Activated naive CD4-positive, alpha-beta T cell treated with anti-CD3 and anti-CD28 coated beads, Interleukin-2, amount 50 U/mL, for 16 hours (primary cell): ENCODE measurements around the gene DUSP21.
A peak's percentile ranks its signal among the peaks of the same experiment; 100 is the strongest.
"Not testable (repeated sequence)": the region's sequence is repeated elsewhere in the genome, so short reads cannot be mapped to it uniquely, and the experiment has no call there.

Experiments
- DNase-seq: peaks from one replicate; pipeline ENCODE4 v3.0.0-alpha.2; 2020

DUSP21 gene

DNA sequence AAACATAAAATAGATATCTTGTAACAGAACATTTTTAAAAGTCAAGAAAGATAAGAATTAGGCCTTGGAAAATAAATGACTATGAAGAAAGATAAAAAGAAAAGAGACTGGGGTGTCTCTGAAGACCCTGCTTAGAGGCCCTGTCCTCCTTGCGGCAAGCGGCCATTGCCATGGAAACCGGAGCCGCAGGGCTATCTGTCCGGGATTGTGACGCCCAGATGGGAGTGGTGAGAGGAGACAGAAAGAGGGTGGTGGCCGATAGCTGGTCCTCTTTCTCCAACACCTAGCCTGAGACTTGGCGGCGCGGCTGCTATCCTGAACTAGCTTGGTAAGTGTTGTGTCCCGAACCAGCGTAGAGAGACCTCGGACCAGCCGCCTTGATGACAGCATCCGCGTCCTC, at the start of gene DUSP21:
Gene DUSP21 (plus strand): TSS at position 269 of the 400 bp plus-strand sequence. CDS start 112 bp downstream, at position 381.
- no peak for DNase-seq

DNA sequence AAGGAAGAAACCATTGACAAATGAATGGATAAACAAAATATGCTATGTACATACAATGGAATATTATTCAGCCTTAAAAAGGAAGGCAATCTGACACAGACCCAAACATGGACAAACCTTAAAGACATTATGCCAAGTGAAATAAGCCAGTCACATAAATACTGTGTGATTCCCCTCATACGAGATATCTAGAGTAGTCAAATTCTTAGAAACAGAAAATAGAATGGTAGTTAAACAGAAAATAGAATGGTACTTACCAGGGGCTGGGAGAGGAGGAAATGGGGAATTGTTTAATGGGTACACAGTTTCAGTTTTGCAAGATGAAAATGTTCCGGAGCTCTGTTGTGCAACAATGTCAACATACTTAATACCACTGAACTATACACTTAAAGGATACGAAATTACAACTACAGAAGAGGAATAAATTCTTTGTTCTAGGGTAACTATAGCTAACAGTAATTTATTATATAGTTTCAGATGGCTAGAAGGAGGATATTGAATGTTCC, 47.8 kb upstream of the DUSP21 start:
- DNase-seq, result no peak

DNA sequence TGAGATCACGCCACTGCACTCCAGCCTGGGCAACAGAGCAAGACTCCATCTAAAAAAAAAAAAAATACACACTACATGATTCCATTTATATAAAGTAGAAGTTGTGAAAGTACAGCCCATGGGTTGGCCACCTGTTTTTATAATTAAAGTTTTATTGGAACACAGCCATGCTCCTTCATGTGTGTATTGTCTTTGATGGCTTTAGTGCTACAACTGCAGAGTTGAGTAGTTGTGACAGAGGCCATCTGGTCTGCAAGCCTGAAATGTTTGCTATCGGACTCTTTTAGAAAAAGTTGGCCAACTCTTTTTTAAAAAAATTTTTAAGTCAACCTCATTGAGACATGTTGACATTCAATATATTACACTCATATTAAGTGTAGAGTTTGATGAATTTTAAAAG, 41.2 kb upstream of the DUSP21 start:
- no peak for DNase-seq

DNA sequence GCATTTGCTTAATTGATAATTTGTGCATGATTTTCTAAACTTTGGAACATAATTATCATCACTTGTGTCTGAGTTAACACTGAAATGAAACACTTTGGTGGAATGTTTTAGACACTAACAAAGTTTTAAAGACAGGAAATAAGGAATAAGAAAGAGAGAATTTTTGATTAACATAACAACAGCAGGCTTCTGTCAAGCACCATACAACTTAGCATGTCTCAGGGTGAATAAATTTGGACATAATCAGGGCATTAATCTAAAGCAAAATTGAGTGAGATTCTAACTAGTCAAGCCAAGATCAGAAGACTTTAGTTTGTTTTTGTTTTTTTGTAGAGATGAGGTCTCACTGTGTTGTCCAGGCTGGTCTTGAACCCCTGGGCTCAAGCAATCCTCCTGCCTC, 28.1 kb upstream of the DUSP21 start:
- no peak for DNase-seq

DNA sequence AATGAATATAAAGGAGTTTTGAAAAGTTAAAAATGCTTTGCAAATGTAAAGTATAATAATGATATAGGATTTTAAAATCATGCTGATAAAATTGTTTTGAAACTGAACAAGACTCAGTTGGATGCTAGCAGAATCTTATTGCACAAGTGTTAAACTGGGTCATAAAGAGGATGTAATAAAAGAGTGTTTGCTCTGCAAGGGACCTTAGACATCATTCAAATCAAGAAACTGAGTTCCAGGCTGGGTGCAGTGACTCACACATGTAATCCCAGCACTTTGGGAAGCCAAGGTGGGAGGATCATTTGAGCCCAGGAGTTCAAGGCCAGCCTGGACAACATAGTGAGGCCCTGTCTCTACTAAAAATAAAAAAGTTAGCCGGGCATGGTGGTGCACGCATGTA, 27.5 kb upstream of the DUSP21 start:
- no peak for DNase-seq

DNA sequence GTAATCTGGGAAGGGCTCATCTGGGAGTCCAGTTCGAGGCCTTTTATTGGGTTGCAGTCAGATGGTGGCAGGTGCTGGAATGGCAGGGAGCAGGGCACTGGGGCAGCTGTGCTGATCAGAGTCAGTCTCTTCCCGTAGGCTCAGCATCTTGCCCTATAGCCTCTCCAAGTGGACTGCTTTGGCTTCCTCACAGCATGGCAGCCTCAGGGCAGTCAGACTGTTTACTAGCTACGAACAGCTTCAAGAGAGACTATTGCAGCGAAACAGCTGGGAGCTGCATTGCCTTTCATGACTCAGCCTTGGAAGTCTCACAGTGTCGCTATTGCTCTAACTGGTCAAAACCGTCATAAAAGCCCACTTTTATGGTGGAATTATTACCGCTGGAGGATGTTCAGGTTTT, 26.8 kb upstream of the DUSP21 start:
- no peak for DNase-seq

DNA sequence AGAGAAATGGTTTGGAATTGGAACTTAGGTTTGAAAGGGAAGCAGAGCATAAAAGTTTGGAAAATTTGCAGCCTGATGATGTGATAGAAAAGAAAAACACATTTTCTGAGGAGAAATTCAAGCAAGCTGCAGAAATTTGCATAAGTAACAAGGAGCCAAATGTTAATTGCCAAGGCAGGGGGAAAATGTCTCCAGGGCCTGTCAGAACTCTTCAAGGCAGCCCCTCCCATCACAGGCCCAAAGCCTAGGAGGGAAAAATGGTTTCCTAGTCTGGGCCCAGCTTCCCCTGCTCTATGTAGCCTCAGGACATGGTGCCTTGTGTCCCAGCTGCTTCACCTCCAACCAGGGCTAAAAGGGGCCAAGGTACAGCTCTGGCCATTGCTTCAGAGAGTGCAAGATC, 21.2 kb upstream of the DUSP21 start:
- DNase-seq, result no peak

DNA sequence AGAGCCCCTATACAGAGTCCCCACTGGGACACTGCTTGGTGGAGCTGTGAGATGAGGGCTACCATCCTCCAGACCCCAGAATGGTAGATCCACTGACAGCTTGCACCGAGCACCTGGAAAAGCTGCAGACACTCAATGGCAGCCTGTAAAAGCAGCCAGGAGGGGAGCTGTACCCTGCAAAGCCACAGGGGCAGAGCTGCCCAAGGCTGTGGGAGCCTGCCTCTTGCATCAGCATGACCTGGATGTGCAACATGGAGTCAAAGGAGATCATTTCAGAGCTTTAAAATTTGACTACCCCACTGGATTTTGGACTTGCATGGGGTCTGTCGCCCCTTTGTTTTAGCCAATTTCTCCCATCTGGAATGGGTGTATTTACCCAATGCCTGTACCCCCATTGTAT, 20.6 kb upstream of the DUSP21 start:
- DNase-seq, result not testable (repeated sequence)

DNA sequence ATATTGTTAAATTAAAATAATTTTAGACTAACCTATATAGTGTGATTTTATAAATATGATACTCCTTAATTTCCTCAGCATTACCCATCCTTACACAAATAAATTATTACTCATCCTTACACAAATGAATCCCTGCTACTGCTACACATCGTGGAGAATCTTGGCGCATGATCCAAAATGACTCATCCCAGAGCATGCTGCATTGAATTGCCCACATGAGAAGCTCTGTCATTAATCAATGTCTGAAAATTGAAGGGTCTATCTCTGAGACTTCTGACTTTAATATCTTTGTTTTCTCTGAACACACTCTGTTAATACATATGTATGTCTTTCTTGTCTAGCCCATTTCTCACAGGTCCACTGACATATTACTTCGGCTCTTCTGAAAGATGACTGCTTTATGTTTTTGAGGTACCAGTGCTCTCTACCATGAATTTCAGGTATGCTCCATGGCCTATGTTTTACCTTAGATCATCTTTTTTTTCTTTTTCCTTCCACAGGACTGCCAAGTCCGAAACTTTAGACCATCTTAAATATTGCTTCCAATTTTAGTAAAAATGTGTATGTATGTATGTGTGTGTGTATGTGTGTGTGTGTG, 15.7 kb upstream of the DUSP21 start:
- no peak for DNase-seq

DNA sequence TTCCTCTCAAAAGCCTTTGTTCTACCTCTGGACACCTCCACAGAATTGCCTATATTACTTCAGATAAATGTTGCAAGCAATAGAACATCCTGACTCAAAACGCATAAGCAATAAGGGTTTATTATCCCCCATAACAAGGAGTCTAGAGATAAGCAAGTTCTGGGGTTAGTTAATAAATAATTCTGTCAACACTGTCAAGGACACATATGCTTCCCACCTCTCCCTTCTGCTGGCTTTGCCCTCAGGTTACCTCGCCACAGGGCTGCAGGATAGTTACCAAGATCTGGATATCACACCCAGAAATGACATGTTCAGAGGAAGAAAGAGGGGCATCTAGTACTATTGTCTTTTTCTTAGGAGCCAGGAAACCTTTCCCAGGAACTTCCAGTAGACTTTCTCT, 14.0 kb upstream of the DUSP21 start:
- no peak for DNase-seq

DNA sequence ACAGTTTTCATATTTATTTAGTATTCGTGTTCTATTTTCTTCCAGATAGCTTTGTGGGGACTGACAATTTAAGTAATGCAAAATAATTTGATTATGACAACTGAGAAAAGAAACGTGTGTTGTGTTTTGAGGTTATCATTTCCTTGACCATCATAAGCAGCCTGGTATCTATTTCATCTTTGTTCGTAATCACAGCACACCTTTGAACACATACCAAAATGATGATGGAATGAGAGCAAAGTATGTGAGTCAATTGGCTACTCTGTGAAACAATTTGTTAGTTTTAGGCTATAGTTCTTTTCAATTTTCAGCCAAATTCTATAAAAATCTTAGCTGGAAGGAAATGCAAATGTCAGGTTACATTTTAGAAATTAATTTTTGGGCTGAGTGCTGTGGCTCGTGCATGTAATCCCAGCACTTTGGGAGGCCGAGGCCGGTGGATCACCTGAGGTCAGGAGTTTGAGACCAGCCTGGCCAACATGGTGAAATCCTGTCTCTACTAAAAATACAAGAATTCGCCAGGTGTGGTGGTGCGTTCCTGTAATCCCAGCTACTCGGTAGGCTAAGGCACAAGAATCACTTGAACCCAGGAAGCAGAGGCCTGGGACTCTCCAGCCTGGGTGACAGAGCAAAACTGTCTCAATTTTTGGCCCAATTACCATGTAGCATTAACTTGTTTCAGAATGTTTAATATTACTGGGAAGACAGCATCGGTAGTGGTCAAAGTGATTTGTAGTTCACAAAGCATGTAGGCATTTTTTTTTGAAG, 1.1 kb upstream of the DUSP21 start:
- no peak for DNase-seq

DNA sequence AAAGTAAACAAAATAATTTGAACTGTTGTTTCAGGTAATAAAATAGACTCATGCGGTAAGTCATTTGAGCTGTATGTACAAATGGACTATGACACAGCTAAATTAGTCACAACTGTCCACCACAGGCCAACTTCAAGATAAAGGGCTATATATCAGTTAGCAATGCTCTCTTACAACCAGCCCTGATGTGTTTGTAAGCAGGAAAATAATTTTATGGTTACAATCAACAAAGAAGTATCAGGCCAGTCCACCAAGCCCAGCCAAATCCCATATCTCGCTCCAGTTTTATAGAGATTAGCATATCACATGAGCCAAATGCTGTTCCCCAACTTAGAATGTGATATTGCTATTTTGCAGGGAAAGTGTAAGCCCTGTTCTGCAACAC, 511 bp upstream of the DUSP21 start:
- no peak for DNase-seq

DNA sequence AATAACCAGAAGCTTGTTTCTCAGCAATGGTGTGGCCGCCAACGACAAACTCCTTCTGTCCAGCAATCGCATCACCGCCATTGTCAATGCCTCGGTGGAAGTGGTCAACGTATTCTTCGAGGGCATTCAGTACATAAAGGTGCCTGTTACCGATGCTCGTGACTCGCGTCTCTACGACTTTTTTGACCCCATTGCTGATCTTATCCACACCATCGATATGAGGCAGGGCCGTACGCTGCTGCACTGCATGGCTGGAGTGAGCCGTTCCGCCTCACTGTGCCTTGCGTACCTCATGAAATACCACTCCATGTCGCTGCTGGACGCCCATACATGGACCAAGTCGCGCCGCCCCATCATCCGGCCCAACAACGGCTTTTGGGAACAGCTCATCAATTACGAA, 383 bp downstream of the DUSP21 start:
- DNase-seq, result no peak

DNA sequence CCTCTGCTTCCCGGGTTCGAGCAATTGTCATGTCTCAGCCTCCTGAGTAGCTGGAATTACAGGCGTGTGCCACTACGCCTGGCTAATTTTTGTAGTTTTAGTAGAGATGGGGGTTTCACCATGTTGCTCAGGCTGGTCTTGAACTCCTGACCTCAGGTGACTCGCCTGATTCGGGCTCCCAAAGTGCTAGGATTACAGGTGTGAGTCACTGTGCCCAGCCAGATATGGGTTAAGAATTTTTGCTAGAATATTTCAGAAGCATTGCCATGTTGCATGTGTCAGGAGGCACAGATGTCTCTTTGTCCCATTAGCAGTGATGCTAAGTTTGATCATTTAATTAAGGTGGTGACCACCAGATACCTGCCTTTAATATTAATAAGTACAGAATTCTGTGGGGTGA, 7.1 kb downstream of the DUSP21 start:
- DNase-seq, result not testable (repeated sequence)

DNA sequence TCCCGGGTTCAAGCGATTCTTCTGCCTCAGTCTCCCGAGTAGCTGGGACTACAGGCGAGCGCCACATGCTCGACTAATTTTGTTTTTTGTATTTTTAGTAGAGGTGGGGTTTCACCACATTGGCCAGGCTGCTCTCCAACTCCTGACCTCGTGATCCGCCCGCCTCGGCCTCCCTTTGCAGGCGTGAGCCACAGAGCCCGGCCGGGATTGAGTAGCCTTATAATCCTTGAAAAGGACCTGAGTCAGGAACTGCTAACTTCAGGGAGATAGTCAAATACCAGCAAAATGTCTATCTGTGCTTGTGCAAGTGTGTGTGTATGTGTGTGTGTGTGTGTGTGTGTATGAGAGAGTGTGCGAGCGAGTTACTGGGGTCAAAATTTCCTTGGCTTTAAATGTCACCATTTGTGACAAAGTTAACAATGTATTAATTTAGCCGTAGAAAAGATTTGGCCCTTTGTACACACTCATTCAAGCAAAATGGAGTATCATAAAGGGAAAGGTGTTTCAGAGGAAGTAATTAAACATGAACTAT, 27.4 kb downstream of the DUSP21 start:
- DNase-seq, result no peak

DNA sequence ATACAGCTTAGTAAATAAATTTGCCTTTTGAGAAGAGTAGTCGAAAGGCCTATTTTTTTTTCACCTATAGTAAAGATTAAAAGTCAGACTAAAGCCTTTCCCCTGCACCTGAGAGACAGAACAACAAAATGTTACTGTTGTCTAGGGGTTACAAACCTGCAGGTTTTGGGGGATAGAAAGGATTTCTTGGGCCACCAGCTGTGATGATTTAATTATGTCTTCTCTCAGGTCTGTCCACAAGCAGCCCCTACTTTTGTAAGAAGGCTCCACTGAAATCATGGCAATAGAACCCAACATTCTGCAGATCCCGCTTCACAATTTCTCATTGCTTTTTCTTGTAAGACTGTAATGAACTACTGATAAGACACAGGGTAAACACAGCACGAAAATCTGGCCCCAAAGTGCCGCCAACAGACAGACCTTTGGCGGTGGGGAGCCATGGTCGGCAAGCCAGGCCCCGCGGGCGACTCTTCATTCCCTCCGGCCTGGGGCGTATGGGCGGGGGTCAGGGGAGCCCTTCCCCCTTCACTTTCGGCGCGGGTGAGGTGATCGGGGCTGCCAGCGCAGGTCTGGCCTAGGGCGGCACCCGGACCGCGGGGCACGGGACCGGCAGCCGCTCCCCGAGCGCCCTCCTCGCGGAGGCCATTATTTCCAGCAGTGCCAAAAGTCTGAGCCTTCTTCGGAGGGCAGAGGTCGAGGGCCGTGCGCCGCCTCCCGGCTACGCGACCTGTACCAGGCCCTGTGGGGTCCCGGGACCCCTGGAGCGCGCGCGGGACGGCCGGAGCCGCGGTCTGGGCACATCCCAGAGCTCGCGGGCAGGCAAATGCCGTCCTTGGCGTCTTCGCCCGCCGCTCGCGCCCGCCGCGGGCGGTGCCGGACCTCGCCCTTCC, 28.4 kb downstream of the DUSP21 start:
- peak; percentile 22 for DNase-seq

DNA sequence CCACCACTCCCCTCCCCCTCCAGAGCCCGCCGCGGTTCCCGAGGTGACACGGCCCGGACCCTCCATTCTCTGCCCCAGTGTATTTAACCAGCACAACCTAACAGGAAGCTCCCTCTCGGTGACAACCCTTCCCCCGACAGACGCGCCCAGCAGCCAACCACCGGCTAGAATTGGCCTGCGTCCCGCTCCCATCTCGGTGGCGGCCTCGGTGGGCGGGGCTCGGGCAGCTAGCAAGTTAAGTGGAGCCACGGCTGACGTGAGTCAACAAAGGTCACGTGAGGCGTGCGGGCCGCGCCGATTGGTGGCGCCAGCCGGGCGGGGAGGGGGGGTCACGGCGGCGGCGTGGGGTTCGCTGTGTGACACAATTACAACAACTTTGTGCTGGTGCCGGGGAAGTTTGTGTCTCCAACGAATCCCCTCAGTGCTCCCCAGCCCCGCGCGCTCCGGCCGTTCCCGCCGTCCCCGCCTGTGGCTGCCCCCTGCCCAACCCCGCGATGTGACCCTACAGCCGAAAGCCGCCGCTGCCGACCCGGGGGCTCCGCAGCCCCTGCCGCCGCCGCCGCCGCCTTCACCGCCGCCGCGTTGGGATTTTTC, 29.1 kb downstream of the DUSP21 start, which contains the start of gene KDM6A:
Gene KDM6A (plus strand): TSS at position 368 of the 594 bp plus-strand sequence. CDS start 364 bp downstream, outside the sequence.
- peak; percentile 95 for DNase-seq

DNA sequence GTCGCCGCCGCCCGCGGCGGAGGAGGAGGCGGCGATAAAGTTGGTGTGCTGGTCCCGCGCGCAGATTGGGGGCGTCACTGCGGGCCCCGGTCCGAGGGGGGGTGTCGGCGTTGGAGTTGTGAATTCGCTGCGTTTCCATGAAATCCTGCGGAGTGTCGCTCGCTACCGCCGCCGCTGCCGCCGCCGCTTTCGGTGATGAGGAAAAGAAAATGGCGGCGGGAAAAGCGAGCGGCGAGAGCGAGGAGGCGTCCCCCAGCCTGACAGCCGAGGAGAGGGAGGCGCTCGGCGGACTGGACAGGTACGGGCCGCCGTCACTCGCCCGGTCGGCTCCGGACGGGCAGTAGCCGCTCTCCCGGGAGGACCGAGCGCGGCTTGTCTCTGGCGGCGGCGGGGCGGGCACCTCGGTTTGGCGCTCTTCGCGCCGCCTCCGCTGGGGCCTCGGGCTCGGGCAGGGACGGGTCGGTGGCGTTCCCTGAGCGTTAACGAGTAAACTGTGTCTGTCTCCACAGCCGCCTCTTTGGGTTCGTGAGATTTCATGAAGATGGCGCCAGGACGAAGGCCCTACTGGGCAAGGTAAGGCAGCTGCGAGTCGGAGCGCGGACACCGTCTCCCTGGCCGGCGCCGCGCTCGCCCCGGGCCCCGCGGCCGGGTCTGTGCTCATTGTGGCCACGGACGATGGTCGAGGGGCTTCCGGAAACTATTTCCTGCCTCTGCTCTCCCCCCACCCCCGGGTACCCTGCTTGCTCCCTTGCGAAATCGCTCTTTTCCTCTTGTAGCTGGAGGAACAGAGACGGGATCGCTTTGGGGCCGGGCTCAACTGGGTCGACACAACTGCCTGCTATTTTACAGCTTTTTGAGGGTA, 29.8 kb downstream of the DUSP21 start:
- DNase-seq, result peak; percentile 47

DNA sequence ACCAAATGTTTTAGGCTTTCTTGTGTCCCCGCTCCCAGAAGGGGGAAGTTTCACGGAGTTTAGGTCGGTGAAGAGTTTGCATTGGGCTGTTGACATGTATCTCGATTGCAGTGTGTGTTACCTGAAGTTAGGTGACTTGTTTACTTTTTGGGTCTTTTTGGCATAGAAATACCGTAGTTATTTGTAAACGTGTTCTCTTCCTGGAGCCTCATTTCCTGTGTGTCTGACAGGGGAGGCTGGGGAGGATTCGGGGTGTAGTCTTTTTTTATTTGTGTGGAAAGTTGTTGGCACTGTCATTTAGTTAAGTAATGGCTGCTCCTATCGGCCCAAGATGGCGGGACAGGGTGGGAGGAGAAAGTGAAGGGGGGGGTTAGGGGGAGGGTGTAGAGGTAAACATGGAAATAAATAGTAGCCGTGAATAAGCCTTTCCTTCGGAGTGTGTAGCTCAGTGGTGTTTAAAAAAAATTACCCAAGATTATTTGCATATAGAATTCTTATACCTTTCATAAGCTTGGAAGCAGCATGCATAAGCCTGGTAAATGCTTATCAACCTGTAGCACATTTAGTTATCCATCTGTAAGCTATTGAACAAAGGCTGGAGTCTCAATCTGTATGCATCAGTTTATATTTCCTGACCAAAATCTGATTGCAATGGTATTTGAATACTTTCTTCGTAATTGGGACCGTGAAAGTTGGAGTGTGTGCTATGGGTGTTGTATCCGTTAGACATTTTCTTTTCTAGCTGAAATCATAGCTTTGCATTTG, 30.8 kb downstream of the DUSP21 start:
- DNase-seq, result peak; percentile 46

DNA sequence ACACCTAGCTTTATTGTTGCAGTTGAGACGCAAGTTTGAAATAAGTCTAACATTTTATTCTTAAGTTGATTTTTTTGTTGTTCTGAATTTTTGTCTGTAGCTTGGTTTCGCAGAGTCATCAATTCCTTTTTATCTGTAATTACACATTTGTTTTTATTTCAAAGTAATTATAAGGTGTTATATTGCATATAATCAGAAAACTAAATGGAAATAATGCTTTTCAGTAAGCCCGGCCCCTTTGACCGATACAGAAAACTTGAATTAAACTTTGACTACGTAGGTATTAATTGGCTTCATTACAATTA, 31.3 kb downstream of the DUSP21 start:
- DNase-seq, result no peak

DNA sequence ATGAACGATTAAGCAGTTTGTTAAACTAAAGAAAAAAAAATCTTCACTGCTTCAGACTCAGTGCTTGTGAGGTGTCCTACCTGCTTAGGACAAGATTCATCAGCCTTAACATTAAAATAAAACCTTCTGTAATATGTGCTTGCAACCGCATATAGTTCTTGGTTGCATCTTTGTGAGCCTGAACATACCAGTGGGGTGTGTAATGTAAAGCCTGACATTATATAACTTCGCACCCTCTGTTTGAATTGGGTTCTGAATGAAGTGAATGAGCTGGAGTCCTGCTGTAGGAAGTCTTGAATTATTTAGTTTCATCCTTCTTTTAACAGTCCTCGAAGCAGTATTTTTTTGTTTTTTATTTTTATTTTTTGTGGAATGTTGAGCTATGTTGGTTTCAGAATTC, 32.3 kb downstream of the DUSP21 start:
- DNase-seq, result no peak
